GM18517 (cell line): ENCODE data around the gene ESPN.
A peak's percentile ranks its signal among the peaks of the same experiment; 100 is the strongest.

Experiments
- ATAC-seq: cut with Tn5 transposase; IDR thresholded peaks from one replicate; pipeline ENCODE4 v1.9.1; 2021; ENCODE audit warnings: mild to moderate bottlenecking, moderate library complexity; ENCODE audit not compliant: unreplicated experiment

The ESPN gene

DNA sequence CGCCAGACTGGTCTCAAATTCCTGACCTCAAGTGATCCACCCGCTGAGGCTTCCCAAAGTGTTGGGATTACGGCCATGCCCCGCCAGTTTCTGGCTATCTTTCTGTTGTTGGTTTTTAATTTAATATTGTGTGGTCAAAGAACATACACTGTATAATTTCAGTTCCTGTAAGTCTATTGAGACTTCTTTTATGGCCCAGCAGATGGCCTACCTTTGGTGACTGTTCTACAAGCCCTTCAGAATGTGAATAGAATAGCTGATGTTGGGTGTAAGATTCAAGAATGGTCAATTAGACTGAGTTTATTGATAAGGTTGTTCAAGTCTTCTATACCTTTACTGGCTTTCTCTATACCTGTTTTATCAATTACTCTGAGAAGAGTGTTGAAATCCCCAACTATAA lies 15.5 kb upstream of the ESPN start:
- no peak for ATAC-seq

DNA sequence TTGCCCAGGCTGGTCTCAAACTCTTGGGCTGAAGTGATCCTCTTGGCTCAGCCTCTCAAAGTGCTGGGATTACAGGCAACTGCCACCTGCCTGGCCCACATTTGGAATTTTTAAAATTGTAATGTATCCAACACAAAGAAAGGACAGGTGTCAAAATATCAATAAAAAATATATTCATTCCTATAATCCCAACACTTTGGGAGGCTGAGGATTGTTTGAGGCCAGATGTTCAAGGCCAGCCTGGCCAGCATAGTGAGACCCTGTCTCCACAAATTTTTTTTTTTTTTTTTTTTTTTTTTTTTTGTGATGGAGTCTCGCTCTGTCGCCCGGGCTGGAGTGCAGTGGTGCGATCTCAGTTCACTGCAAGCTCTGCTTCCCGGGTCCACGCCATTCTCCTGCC lies 14.8 kb upstream of the ESPN start:
- no peak for ATAC-seq

DNA sequence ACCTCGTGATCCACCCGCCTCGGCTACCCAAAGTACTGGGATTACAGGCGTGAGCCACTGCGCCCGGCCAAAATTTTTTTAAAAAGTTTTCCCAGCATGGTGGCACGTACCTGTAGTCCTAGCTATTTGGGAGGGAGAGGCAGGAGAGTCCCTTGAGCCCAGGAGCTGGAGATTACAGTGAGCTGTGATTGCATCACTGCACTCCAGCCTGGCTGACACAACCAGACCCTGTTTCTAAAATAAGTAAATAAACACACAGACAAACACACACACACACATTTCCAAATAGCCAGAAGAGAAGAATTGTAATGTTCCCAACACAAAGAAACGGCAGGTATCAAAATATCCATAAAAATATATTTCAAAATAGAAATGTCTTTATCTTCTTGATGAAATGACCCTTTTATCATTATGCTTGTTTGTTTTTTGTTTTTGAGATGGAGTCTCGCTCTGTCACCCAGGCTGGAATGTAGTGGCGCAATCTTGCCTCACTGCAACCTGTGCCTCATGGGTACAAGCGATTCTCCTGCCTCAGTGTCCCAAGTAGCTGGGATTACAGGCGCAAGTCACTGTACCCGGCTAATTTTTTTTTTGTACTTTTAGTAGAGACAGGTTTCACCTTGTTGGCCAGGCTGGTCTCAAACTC lies 14.2 kb upstream of the ESPN start:
- no peak for ATAC-seq

DNA sequence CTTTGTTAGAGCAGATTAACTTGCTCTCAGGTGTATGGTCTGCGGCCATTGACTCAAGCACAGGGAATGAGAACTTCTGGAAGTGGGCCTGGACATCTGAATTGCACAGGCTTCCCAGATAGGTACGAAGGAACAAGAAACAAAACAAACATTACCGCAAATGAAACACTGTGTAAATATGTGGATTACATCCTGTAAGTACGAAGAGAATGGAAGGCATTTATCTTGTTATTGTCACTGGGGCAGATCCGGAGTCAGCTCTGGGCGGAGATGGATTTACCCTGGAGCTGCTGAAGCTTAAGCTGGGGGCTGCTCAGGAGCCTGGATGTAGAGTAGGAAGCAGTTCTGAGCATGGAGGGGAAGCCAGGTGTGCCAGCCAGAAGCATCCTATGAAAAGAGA lies 11.7 kb upstream of the ESPN start:
- ATAC-seq = no peak

DNA sequence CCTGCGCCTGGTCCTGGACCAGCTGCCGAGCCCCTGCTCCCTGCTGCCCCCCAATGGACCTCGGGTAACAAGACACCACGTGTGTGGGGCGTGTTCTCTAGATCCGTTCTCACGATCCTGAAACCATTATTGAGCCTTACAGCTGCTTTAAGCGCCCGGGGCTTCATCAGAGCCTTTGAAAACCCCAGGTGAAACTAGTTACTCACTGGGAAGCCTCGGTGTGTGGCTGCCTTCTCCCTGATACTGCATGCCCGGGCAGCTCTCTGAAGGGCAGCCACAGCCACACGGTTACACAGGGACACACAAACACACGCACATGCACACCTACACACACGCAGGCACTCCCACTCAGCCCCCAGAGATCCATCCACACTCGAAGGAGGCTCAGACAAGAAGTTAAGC lies 10.1 kb upstream of the ESPN start:
- peak; percentile 70 for ATAC-seq

DNA sequence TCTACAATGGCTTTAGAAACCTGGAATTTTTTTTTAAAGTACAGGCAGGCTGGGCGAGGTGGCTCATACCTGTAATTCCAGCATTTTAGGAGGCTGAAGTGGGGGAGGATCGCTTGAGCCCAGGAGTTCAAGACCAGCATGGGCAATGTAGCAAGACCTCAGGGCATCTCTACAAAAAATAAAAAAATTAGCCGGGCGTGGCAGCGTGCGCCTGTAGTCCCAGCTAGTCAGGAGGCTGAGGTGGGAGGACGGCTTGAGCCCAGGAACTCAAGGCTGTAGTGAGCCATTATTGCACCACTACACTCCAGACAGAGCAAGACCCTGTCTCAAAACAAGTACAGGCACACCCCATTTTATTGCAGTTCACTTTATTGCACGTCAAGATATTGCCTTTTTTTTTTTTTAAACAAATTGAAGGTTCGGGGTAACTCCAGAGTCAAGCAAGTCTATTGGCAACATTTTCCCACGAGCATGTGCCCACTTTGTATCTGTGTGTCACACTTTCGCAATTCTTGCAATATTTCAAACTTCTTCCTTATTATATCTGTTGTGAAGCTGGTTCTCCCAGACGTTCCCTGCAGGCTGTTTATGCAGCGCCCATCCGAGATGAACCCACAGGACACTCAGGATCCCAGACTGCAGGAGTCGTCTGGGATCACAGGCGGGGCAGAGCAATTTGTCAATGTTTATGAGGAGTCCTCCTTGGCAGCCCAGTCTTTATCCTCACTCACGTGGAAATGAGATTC lies 9.5 kb upstream of the ESPN start:
- ATAC-seq = no peak

DNA sequence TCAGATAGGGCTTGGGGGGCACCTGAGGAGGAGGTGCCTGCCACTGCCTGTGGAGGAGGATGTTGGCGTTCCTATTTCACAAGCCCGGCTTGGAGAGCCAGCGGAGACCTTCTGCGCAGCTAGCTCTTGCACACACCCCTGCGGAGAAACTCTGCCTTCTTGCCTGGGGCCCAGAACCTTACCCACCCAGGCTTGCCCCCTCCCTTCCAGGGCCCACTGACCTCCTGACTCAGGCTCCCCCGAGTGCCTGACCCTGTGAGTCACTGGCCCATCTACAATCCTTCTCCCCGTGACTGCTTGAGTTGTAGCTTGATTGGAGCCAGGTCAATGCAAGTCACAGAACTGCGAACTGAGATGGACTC lies 8.3 kb upstream of the ESPN start:
- no peak for ATAC-seq

DNA sequence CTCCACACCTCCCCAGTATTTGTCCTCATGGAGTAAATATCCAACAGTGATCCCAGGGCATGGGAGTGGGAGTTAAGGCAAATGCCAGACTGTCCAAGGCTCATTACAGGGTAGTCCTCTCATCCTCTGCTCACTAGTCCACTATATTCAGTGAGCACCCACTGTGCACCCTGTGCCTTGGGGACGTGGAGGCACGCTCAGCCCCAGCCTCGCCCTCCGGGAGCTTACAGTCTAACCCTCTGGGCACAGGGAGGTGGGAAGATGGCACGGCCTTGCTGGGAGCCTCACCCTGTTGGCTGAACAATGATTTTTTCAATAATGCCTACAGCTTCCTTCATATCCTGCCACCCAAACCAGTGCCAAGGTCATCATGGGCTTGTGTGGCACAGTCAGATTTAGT lies 7.7 kb upstream of the ESPN start:
- ATAC-seq = no peak

DNA sequence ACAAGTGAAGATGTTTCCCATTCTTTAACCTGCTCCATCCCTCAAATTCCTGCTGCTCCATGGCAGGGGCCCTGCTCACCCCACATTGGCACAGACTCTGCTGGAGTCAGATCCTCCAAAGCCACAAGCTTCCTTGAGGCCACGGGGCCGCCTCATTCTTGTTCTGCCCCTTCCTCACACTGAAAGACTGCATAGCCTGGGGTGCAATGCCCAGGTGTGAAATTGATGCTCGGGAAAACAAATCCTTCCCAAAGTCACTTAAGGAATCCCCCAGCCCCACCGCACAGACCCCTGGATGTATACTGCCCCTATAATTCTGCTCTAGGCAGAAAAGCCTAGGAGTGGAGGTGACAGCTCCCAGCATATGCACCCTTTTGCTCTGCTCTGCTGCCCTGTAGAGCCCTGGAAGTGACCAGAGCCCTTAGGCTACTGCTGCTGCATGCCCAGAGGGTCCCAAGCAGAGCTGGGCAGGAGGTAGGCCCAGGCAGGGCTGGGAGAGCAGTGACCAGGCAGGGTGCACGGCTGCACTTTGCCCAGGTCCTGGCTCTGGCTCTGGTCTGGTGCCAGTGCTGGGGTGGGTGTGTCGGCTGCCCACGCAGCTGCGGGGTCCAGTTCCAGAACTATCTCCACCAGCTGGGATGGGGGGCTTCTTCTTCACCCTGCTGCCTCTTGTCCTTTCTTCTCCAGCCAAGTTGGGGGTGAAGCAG lies 6.5 kb upstream of the ESPN start:
- no peak for ATAC-seq

DNA sequence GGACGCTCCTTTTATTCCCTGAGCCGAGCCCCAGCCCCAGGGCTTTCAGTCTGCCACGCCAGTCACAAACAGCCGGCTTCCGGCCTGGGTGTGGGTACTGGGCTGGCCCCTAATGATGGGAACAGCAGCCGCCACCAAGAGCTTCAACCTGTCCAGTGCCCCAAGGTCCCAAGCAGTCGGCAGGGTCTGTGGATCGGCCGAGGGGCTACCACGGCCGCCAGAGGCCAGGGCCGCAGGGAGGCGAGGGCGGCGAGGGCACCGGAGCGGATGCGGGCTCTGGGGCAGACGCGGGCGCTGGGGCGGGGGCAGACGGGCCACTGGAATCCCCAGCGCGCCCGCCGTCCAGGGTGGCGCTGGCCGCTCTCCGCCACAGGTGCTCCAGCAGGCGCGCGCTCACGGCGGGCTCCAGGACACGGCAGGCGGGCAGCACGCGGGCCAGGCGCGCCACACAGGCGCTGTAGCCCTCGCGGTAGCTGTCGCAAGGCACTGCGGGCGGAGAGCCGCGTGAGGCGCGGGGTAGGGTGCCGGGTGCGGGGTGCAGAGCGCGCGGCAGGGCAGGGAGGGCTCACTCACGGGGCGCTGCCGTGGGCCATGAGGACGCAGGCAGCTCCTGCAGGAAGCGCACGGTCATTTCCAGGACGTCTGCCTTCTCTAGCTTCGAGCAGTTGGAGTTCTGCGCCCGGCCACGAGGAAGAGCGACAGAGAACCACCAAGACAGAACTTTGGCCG lies 5.7 kb upstream of the ESPN start:
- no peak for ATAC-seq

DNA sequence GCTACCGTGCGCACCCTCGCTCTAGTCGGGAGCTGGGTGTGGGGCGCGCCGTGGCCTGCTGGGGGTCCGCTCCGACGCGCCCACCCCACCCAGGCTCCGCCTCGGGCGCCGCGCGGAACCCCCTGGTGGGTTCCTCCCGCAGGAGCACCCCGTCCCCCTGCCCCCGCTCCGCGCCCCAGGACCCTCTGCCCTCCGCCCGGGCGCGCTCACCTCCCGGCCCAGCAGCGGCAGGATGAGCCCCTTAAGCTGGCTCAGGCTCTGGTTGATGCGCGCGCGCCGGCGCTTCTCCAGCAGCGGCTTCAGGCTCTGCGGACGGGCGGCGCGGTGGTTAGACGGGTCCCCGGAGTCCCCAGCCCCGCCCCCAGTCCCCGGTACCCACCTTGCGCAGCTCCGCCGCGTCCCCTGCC lies 5.2 kb upstream of the ESPN start:
- ATAC-seq = no peak

DNA sequence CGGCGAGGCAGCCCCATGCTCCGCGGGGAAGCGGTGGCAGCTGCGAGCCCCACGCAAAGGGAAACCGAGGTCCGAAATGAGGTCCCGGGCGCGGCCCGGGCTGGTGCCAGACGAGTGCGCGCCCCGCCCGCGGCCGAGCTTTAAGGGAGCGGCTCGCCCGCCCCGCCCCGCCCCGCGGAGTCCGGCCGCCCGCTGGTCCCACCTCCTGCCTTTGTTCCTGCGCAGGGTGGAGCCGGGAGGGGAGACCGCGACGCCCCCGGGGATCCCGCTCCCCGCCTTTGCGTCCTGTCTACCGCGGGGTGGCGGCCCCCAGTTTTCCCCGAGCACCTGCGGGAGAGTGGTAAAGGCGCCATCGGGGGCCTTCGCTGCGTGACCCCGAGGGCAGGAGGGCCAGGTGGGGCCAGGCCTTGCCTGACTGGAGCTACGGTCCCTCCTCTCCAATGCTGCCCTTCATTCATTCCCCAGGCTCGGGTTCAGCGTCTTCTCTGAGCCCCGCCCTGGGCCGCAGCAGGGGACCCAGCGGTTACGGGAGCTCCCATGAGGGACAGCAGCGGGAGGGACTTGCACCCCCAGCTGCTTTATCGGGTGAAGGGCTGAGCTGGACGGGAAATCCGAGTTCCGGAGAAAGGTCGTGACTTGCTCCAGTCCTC lies 4.6 kb upstream of the ESPN start, which contains the start of gene HES2:
Gene HES2 (minus strand): TSS at position 116 of the 650 bp plus-strand sequence. CDS start 99 bp downstream, at position 17.
- ATAC-seq = no peak

DNA sequence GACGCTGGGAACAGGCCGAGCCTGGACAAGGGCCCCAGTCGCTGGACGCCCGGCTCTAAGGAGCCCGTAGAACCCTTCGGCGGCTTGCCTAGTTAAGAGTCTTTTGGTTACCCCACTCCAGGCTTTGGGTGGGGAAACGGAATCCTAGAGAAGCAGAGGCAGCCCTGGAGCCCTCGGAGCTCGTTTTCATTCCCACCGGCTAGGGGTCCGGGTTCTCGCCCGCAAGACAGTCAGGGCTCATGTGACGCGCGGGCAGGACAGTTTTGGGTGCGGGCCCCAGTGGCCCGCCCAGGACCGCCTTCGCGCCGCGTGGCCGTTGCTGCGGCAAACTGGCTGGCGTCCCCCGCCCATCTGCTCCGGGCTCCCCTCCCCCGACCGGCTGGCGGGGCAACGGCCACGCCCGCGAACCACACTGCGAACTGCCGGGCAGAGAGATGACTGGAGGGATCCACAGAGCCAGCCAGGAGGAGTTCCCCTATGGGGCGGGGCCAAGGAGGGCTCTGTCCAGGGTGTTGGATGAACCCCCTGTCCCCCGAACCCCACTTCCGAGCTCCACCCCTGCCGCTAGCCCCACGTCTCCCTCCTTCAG lies 4.0 kb upstream of the ESPN start:
- no peak for ATAC-seq

DNA sequence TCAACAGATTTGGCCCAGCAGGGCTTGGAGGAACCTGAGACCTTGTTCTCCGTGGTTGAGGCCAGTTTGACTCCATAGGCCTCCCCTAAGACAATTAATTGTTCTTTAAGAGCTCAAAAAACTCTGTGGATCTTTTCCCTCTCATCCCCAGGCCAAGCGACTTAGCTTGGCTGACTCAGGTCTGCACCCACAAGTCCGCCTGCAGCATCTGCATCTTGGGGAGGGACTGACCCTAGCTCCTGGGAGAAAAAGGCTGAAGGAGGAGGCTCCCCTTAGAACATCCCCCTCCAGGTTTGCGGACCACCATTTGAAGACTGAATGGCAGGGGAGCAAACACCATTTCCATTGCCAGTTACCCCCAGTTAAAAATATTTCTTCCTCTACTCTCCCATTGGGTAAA lies 3.3 kb upstream of the ESPN start:
- no peak for ATAC-seq

DNA sequence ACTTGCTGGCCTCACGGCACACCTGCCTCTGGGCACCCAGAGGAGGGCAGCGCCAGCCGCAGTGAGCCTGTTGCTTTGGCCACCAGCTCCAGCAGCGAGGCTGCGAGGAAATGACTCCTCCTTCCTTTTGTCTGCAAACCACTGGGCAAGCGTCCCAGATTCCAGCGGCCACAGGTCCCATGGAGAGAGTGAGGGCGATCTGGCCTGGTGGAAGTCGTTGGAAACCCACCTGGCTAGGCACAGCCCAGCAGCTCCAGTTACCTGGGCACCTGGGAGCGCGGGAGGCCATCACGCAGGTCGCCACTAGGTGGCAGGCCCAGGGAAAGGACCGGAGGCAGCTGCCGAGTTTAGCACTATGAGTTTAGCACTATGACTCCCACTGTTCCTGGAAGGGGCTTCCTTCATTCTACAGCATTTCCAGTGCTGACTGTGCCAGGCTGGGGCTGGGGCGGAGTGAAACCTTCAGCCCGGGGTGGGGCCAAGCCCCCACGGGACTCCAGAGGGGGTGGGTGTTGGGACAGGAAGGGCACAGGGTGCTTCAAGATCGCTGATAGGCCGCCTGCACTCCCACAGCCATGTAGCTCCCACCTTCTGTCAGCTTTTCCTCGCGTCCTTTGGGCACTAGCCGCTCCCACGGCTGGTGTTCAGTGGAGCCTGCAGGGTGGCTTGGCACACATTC lies 1.1 kb upstream of the ESPN start:
- ATAC-seq = no peak

DNA sequence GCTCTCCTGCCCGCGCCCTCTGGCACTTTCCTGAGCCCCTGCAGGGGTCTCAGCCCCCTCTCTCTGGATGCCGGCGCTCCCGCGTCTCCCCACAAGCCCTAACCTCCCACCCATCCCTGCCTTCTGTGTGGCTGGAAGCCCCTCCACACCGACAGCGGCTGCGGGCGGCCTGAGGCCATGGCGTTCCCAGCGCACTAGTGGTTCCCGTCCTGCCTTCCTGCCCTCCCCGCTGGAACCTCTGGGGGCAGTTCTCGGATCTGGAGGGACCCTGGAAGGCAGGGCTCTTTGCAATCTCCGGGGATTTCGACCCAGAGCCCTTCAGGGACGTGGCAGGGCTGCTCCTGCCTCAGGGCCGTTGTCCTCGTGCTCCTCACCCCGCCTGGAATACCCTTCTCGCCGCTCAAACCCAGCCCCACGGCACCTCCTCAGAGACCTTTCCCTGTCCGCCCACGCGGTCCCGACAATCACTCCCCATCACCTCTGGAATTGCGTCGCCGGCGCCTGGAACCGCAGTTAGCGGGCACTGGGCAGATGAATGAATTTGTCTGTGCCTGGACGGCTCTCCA lies 493 bp upstream of the ESPN start:
- no peak for ATAC-seq

DNA sequence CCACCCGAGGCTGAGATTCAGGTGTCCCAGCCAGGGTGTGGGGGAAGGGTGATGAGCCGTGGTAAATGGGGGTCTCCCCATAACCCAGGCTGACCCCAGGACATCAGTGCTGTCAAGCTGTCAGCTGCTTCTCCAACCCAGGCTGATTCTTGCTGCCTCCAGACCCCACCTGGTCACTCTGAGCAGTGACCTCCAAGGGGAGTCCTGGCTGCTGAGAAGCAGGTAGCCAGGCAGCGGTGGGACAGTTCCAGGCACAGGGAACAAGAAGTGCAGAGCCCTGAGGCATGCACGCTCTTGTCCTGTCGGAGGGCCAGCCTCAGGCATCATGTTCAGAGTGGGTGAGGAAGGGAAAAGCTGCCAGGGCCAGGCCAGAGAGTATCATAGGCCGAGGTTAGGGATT lies 1.1 kb downstream of the ESPN start:
- ATAC-seq = no peak

DNA sequence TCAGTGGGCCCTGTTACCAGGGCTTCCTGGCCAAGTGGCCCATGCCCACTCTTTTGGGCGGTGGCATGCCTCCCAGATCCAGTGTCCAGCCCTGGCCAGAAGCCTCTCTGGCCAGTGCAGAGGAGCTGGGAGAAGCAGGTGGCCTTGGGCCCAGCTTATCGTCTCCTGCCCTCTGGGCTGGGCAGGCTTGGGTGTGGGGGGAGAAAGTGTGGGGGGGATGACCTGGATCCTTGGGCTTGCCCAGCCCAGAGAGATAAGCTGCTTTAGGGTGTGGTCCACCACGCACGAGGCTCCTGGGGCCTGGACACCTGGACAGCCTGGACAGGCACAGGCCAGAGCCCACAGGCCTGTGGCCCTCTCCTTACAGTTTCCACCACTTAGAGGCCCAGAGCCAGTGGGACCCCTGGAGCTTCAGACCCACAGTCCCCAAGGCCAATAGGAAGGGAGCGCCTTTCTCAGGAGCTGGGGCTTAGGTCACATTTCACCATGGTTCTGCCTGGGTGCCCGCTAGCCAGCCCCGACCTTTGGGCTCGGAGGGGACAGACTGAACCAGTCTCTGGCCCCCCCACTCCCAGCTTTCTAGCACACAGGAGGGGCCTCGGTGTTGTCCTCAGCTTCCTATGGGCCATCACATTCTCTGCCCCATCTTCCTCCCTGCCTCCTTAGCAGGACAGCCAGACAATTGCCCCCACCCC lies 1.8 kb downstream of the ESPN start:
- ATAC-seq = no peak

DNA sequence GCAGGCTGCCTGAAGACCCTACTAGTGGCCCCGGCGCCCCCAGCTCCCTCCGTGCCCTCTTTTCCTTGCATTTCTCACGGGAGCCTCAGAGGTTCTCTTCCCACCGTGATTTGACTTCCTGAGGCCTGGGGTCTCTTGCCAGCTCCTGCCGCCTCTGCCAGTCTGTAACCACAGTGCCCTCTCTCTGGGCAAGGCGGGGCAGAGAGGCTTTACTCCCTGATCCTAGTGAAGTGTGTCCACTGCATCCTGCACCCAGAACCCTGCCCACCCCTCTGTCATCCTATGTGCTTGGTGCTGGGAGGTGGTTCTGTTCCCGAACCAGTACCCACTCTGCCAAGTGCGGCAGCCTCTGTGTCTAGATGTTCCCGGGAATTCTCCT lies 2.4 kb downstream of the ESPN start:
- ATAC-seq = no peak
